Effector memory CD4-positive, alpha-beta T cell (primary cell): ENCODE results near the gene BLOC1S5.
"Not testable (repeated sequence)": the region's sequence is repeated elsewhere in the genome, so short reads cannot be mapped to it uniquely, and the experiment has no call there.

Experiments
- DNase-seq, 3 donors: peaks; one replicate each; pipeline ENCODE4 v3.0.0-alpha.2; 2020
- H3K27ac ChIP-seq: 2 replicates; pipeline ENCODE4 v1.7.0; 2013; ENCODE audit warnings: mild to moderate bottlenecking, low read length, moderate library complexity; ENCODE audit not compliant: insufficient read depth, poor library complexity, severe bottlenecking
- H3K27me3 ChIP-seq: replicated peaks from 2 replicates; pipeline ENCODE4 v1.7.0; 2013; ENCODE audit warnings: mild to moderate bottlenecking, low read length; ENCODE audit not compliant: insufficient read depth, control insufficient read depth, poor library complexity, severe bottlenecking
- H3K36me3 ChIP-seq: 2 replicates; pipeline ENCODE4 v1.7.0; 2013; ENCODE audit warnings: mild to moderate bottlenecking, low read length, moderate library complexity; ENCODE audit not compliant: control insufficient read depth, insufficient read depth
- H3K4me1 ChIP-seq: 2 replicates; pipeline ENCODE4 v1.7.0; 2013; ENCODE audit warnings: low read length, mild to moderate bottlenecking; ENCODE audit not compliant: control insufficient read depth, insufficient read depth, poor library complexity, severe bottlenecking
- H3K4me3 ChIP-seq: 2 replicates; pipeline ENCODE4 v1.7.0; 2013; ENCODE audit warnings: low read length, low read depth, mild to moderate bottlenecking; ENCODE audit not compliant: insufficient read depth, poor library complexity, severe bottlenecking
- H3K9me3 ChIP-seq: 2 replicates; pipeline ENCODE4 v1.7.0; 2013; ENCODE audit warnings: mild to moderate bottlenecking, low read length, moderate library complexity; ENCODE audit not compliant: control insufficient read depth

The BLOC1S5 gene

DNA sequence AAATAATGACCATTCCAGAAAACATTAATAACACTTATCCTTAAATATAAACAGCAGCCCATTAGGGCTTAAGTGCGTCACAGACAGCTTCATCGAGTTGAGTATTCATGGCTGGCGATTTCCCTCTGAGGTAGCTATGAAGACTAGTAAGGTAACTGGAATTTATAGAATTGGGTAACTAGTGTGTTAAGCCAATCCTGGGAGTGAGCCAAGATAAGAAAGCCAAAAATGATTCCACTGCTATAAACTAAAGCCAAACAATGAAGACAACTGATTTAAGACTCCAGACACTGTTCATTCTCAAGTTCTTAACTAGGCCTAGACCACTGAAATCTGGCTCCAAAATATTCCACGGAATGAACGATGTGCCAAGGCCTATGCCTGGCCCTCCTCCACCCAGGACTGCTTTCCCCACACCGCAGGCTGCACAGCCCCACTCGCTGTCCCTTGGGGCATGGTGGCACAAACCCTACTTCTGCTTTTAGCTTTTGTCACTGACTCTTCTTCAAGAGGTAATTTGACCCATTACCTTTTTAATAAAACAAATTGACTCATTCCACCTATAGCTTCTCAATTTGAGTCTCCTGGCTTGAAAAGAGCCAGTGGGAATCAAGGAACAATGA lies 66.0 kb downstream of the BLOC1S5 start:
- Histone ChIP-seq H3K4me3 (no peak overlapping the region), H3K9me3 (no peaks in the 10 kb centered on the region), H3K27me3 (no peaks in the 10 kb centered on the region), H3K27ac (no peak overlapping the region), H3K36me3 (no peaks in the 10 kb centered on the region), H3K4me1 (no peaks in the 10 kb centered on the region)
- DNase-seq = no peak

DNA sequence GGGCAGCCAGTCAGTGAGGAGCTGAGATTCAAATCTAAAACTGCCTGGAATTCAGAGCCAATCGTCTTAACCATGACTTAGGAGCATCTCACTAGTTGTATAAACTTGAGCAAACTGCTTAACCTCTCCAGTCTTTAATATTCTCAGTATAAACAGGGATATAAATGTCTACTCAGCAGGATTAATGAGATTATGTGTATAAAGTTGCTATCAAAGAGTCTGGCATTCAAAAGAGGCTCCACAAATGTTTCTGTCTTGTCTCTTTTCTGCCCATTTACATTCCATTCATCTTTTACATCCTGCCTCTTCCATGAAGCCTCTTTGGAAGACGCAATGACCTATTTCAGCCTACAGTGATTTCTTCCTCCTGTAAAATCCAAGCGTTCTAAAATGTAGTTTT lies 66.9 kb downstream of the BLOC1S5 start:
- Histone ChIP-seq H3K36me3 (no peaks in the 10 kb centered on the region), H3K27ac (no peak overlapping the region), H3K9me3 (no peaks in the 10 kb centered on the region), H3K4me1 (no peaks in the 10 kb centered on the region), H3K27me3 (no peaks in the 10 kb centered on the region), H3K4me3 (no peak overlapping the region)
- DNase-seq = no peak

DNA sequence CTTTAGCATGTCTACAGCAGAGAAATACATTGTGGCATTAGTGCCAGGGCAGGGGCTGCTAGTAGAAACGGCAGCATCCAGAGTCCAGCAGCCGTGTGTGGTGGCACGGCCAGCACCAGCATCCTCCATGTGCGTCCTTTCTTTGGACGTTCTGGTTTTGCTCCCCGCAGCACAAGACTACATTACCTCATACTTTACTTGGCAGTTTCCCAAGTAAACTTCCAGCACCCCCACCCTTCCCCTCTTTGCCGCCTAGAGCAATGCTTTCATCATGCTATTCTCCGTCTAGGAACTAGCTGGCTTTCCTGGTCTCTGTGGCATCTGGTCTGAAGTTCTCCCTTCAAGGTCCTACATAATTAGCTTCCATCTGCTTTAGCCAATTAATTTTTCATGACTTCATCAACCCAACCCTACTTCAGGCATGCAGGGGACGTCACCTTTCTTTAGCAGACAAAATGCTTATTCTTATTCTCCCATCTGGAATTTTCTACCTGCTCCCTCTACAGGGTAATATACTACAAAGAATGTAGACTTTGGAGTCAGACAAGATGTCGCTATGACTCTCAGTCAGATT lies 67.6 kb downstream of the BLOC1S5 start:
- no peaks in the 10 kb centered on the region for H3K4me1 ChIP-seq
- no peak overlapping the region for H3K4me3 ChIP-seq
- no peaks in the 10 kb centered on the region for H3K36me3 ChIP-seq
- no peak for DNase-seq
- no peak overlapping the region for H3K27ac ChIP-seq
- H3K9me3 ChIP-seq = no peaks in the 10 kb centered on the region
- H3K27me3 ChIP-seq = no peaks in the 10 kb centered on the region

DNA sequence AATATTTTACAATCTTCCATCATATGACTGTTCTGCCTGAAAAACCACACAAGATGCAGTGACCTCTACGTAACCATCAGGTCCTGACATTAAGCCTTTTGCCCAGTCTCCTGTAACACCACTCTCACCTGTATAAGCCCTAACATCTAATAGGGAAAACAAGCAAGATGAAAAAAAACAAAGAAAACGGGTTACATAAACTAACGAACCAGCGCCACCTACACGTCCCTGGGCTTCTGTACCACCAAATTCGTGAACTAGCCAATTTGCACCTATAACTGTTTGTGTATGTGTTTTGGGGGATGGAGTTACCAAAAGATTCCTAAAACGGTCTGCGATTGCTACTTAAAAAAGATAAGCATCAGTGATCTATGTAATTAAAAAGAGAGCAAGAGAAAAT lies 70.2 kb downstream of the BLOC1S5 start:
- H3K36me3 ChIP-seq = no peaks in the 10 kb centered on the region
- no peak overlapping the region for H3K4me3 ChIP-seq
- H3K4me1 ChIP-seq = no peaks in the 10 kb centered on the region
- H3K27me3 ChIP-seq = no peaks in the 10 kb centered on the region
- no peak overlapping the region for H3K27ac ChIP-seq
- no peaks in the 10 kb centered on the region for H3K9me3 ChIP-seq
- no peak for DNase-seq

DNA sequence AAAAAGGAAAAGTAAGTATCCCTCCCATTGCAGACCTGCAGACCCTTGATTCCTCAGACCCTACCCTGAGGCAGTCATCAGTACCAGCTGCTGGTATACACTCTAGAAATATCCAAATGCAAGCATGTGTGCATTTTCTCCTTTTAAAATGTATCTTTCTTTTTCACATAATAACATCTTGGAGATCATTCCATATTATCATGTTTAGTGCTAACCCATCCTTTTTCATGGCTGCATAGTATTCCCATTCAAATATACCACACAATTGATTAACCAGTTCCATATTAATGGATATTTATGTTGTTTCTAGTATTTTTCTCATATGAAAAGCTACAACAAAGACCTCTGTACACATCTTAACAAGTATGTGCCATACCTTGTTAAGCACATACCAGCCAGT lies 70.8 kb downstream of the BLOC1S5 start:
- Histone ChIP-seq H3K36me3 (no peaks in the 10 kb centered on the region), H3K27ac (no peak overlapping the region), H3K4me1 (no peaks in the 10 kb centered on the region), H3K4me3 (no peak overlapping the region), H3K9me3 (no peaks in the 10 kb centered on the region), H3K27me3 (no peaks in the 10 kb centered on the region)
- DNase-seq = no peak

DNA sequence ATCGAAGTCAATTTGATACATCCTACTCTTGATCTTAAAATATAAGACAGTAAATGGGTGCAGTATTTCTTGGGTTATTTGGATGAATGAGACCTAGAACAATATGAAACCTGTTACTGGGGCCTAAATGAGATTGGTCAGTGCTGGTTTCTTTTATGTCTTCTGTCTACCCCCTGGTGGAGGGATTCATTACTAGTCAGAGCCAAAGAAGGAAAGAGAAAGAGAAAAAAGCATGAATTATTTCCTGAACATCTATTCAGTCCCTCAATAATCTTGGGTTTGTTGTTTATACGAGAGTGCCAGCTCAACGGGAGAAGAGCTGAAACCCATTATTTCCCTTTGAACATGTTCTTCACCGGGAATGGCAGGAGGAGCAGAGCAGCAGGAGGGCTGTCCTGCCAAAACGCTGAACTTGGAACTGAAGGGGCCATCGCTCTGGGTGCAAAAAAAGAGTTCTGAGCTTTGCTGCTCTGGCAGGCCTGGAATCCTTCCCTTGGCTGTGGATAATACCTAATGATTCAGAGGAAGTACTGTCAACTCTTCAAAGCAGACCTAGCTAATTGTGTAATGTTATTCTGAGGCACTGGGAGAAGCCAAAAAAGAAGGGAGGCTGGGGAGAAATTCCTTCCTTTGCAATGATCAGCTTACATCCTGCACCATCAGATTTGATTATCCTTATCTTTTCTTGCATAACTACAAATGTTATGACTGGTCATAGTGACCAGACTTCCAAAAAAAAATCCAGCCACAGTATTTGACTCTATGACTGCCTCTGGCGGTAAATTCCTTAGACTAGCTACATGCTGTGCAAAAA lies 72.0 kb downstream of the BLOC1S5 start:
- DNase-seq = no peak
- Histone ChIP-seq H3K27ac (no peak overlapping the region), H3K4me1 (no peaks in the 10 kb centered on the region), H3K4me3 (no peak overlapping the region), H3K27me3 (no peaks in the 10 kb centered on the region), H3K9me3 (no peaks in the 10 kb centered on the region), H3K36me3 (no peaks in the 10 kb centered on the region)

DNA sequence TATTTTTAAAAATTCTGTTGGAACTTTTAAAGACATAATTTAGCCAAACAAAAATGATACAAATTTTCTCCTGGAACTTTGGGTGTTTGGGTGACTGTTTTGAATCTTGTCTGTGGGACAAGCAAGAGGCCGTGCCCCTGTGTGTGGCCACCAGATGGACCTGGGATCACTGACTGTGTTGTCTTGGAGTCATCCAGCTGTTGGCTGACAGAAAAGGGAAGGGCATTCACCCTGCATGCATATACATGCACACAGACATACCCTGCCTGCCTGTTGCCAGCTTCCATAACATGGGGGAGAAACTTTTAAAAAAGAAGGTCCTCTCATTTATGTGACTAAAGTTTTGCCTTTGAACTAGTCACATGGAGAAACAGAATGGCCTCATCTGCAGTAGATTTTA lies 72.7 kb downstream of the BLOC1S5 start:
- DNase-seq = no peak
- no peak overlapping the region for H3K4me3 ChIP-seq
- H3K36me3 ChIP-seq = no peaks in the 10 kb centered on the region
- no peaks in the 10 kb centered on the region for H3K4me1 ChIP-seq
- H3K27me3 ChIP-seq = no peaks in the 10 kb centered on the region
- no peaks in the 10 kb centered on the region for H3K9me3 ChIP-seq
- no peak overlapping the region for H3K27ac ChIP-seq

DNA sequence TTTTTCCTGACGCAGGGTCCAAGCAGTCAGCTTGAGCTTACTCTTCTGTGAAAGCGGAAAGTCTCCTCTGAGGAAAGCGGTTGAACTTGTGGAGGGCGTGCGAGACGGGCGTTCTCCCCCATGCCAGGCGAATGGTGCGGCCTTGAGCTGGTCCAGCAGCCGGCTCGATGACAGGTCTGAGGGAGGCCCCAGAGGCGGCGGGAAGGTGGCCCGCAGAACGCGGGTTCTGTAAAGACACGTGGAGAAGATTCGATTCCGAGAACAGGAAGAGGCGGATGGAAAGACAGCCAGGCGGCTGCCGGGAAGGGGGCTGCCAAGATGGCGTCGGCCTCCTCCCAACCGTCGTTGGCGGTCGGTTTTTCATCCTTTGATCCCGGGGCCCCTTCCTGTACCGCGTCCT lies 78.0 kb downstream of the BLOC1S5 start:
- no peaks in the 10 kb centered on the region for H3K9me3 ChIP-seq
- H3K4me1 ChIP-seq = no peaks in the 10 kb centered on the region
- no peak overlapping the region for H3K4me3 ChIP-seq
- H3K27me3 ChIP-seq = no peaks in the 10 kb centered on the region
- DNase-seq = no peak
- no peak overlapping the region for H3K27ac ChIP-seq
- no peaks in the 10 kb centered on the region for H3K36me3 ChIP-seq

DNA sequence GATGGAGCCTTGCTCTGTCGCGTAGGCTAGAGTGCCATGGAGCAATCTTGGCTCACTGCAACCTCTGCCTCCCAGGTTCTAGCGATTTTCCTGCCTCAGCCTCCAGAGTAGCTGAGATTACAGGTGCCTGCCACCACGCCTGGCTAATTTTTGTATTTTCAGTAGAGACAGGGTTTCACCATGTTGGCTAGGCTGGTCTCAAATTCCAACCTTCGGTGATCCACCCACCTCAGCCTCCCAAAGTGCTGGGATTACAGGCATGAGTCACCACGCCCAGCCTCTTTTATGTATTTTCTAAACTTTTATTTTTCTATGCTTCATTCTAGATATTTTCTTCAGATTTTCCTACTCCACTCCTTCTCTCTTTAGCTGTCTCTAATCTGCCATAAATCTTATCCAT lies 80.2 kb downstream of the BLOC1S5 start:
- H3K9me3 ChIP-seq, H3K27me3 ChIP-seq, H3K36me3 ChIP-seq, H3K27ac ChIP-seq, H3K4me3 ChIP-seq, H3K4me1 ChIP-seq, DNase-seq: not testable (repeated sequence)

DNA sequence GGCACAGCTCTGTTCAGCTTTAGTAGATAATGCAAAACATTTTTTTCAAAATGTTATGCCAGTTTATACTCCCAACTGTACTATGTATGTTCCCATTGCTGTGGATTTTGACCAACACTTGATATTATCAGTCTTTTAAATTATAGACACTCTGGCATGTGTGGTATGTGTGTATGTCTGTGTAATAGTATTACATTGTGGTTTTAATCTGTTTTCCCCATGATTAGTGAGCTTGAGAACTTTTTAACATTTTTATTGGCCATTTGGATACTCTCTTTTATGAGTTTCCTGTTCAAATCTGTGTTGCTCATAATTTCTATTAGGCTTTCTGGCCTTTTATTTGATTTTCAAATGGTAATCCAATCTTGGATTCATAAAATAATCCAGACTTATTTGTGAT lies 84.4 kb downstream of the BLOC1S5 start:
- Histone ChIP-seq H3K27me3 (no peaks in the 10 kb centered on the region), H3K36me3 (no peaks in the 10 kb centered on the region), H3K4me1 (no peaks in the 10 kb centered on the region)

More for the DNA sequence above, 84.4 kb downstream of the BLOC1S5 start:
- Histone ChIP-seq H3K9me3 (no peaks in the 10 kb centered on the region), H3K27ac (no peak overlapping the region), H3K4me3 (no peak overlapping the region)
- no peak for DNase-seq
